GM10266 (cell line): ENCODE data around the gene SEMA7A.
"Not testable (repeated sequence)": the region's sequence is repeated elsewhere in the genome, so short reads cannot be mapped to it uniquely, and the experiment has no call there.

Experiments
- DNase-seq: peaks from one replicate; pipeline ENCODE4 v3.0.0; 2012; ENCODE audit errors: extremely low spot score
- TF ChIP-seq, protein P1 (sequence below): IDR thresholded peaks from 2 replicates; pipeline ENCODE4 v1.5.1; 2012; ENCODE audit warnings: mild to moderate bottlenecking, low read depth; ENCODE audit not compliant: control insufficient read depth, insufficient read depth; ENCODE audit errors: missing control alignments

Gene SEMA7A

DNA sequence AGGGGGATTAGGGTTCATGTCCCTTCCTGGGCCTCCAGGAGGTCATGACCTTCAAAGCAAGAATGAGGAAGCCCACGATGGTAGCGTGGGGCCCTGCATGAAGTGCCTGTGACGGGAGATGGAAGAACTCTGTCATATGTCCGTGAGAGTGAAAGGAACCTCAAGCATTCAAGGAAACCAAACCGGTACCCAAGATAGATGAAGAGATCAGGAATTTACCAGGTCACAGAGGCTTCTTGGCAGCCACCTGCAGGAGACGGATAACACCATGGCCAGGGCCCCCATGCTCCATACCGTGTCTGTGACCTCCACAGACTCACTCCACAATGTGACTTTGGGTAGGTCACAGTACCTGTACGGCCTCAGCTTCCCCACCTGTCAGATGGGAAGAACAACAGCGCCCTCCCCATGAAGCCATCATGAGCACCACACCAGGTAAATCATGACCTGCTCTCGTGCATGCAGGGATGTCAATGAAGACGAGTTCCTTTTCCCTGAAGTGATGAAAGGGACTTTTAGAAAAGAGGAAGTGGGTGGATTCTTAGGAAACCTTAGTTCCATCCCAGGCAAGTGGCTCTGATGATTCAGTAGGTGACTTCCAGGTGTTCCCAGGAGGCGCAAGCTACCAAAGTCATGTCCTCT is 43.0 kb downstream of the SEMA7A start:
- no peak for DNase-seq
- TF ChIP-seq, protein P1, sequence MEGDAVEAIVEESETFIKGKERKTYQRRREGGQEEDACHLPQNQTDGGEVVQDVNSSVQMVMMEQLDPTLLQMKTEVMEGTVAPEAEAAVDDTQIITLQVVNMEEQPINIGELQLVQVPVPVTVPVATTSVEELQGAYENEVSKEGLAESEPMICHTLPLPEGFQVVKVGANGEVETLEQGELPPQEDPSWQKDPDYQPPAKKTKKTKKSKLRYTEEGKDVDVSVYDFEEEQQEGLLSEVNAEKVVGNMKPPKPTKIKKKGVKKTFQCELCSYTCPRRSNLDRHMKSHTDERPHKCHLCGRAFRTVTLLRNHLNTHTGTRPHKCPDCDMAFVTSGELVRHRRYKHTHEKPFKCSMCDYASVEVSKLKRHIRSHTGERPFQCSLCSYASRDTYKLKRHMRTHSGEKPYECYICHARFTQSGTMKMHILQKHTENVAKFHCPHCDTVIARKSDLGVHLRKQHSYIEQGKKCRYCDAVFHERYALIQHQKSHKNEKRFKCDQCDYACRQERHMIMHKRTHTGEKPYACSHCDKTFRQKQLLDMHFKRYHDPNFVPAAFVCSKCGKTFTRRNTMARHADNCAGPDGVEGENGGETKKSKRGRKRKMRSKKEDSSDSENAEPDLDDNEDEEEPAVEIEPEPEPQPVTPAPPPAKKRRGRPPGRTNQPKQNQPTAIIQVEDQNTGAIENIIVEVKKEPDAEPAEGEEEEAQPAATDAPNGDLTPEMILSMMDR = no peak

DNA sequence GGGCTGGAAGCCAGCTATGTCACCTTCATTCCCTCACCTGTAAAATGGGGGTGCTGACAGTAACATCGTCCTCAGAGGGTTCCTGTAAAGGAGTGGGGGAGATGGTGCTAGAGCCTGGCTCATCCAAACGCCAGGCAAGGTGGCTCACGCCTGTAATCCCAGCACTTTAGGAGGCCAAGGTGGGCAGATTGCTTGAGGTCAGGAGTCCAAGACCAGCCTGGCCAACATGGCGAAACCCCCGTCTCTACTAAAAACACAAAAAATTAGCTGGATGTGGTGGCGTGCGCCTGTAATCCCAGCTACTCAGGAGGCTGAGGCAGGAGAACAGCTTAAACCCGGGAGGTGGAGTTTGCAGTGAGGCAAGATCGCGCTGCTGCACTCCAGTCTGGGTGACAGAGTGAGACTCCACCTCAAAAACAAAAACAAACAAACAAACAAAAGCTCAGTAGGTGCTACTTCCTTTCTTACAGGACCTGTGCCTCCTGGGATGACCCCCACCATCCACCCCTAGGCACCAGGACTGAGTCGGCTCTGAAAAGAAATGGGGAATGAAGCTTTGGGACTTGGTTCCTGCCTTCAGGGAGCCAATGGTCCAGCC is 43.6 kb downstream of the SEMA7A start:
- not testable (repeated sequence) for DNase-seq

DNA sequence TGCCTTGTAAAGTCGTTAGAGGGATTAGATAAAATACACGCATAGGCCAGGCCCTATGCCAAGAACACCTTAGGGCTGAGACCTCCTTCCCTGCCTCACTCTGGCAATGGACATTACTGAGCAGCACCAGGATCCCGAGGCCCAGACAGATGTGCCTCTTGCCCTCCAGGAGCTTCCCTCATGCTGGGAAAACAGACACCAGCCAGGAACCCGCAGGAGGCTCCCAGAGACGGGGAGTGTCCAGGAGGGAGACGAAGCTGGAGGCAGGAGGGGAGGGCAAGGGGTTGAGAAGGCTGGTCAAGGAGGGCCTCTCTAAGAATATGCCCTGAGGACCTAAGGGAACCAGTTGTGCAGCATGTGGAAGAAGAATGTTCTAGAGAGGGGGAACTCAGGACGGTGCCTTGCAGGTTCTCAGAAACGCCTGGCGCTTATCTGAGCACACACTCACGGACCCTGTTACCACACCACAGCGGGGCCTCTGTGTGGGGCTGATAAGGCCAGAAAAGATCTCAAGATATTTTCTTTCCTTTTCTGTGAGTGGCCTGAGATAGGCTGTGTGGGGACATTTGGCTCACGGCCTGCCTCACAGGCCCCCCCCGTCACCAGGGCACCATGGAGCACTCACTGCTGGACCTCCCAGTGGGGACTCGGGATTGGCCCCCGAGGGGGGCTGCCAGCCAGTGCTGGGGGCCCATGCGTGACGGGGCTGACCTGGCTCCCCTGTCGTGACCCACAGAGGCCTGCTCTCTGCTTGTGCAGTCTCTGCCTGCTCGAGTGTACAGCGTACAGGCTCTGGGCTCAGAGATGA is 44.3 kb downstream of the SEMA7A start:
- TF ChIP-seq, protein P1 = no peak
- DNase-seq = no peak

DNA sequence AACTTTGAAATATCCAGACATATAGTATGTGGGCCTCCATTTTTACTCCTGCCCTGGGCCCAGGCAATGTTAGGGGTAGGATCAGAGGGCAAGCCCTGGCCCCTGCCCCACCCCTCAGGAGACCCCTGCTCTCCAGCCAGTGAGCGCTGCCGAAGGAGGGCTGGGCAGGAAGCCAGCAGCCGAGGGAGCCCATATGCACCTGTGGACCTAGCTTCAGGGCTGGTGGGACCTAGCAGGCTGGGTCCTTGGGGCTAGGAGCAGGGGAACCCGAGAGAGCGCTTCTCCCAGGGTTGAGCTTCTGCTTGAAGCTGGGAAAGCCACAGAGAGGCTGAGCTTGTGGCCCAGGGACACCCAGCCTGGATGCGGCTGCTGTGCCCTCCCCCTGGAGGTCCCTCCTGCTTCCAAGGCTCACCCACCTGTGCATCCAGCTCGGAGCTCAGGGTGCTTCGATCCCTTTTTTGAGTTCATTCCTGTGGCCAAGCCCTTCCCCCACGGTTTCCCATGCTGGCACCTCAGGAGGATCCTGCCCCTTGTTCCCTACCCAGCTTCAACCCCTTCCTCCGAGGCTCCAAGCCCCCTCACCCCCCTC is 45.3 kb downstream of the SEMA7A start:
- TF ChIP-seq, protein P1 = no peak
- no peak for DNase-seq

DNA sequence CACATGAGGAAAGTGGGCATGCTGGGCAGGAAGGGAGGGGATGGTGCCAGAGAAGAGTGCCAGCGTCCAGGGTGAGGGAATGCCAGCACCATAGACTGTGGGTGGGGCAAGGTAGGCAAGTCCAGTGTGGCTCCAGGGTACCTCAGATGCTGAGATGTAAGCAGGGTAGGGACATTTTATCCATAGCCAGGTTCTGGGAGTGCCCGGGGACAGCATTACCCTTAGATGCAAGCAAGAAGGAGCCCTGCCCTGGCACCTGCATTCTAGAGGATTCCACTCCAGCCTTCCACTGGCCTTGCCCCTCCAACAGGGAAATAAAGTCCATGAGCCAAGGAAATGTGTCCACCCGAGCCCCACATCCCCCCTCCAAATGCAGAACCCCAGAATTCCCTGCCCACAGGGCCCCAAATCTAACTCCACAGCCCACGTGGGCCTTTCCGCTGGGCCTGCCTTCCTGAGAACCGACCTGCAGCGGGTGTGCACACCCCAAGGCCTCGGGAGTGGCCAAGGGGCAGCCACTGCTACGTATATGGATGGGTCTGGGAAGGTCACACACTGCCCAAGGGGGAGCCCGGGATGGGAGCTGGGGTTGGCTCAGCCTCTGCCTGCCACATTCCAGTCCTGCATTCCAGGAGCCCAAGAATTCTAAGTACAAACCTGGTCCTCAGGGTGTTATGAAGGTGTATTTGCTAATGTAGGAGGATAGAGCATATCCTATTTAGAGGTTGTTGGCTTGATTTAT is 46.0 kb downstream of the SEMA7A start:
- TF ChIP-seq, protein P1 = no peak
- DNase-seq = no peak

DNA sequence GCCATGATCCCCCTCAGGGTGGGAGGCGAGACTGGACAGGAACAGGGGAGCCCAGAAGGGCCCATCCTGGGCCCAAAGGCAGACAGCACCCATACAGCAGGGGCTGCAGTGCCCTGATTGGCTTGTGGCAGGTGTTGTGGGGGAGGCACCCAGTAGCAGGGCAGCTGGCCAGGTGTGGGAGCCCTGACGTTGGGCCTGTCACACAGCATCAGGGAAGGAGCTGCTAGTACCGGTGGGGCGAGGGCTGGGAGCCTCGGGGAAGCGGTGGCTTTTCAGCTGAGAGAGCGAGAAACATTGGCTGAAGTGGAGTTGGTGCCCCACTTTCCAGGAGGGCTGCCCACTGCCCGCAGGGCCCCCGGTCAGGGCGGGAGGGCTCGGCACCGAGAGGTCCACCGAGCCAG is 46.6 kb downstream of the SEMA7A start:
- peak; percentile 52 for DNase-seq
- TF ChIP-seq, protein P1 = no peak

DNA sequence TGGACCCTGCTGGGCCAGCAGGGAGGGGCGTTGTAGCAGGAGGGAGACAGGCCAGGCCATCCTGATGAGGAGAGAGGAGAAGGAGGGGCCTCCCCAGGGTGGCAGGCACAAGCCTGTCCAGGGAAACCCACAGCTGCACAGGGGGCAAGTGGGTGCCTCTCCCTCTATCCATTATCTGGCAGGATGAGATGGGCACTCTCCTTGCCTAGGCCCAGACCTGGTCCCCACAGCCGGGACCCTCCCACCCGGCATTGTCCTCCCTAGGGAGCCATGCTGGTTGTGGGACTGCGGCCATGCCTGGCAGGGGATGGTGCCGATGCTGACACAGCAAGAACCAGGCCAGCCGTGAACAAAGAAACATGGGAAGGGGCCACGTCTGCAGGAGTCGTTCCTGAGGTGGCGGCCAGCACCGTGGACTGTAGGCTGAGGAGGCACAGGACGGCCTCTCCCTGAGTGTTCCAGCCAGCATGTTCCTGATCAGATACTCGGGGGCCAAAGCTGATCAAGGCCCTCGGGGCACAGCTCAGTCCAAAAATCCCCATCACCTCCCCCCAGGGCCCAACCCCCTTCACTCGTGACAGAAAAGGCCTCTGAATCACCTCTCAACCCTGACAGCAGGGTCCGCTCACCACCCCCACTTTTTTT is 47.1 kb downstream of the SEMA7A start:
- TF ChIP-seq, protein P1 = no peak
- DNase-seq = no peak
